Liver (tissue), 3 donors: ENCODE data around the gene RYR3.

Experiments
- EGR1 ChIP-seq, 2 donors: IDR thresholded peaks; 2 replicates each; pipeline ENCODE4 v1.6.1; 2016 to 2018; ENCODE audit warnings: antibody characterized with exemption in 2 of 2, low read depth in 2 of 2
- HNF4G ChIP-seq: IDR thresholded peaks from 2 replicates; pipeline ENCODE4 v1.6.1; 2016; ENCODE audit warnings: antibody characterized with exemption
- JUND ChIP-seq, 2 donors: IDR thresholded peaks; 2 replicates each; pipeline ENCODE4 v1.6.1; 2016; ENCODE audit warnings: antibody characterized with exemption in 2 of 2
- RAD21 ChIP-seq, 2 donors: IDR thresholded peaks; 2 replicates each; pipeline ENCODE4 v1.6.1; 2016; ENCODE audit warnings: antibody characterized with exemption in 2 of 2, mild to moderate bottlenecking in 2 of 2
- SP1 ChIP-seq: IDR thresholded peaks from 2 replicates; pipeline ENCODE4 v1.6.1; 2018; ENCODE audit warnings: antibody characterized with exemption, mild to moderate bottlenecking
- YY1 ChIP-seq: IDR thresholded peaks from 2 replicates; pipeline ENCODE4 v1.6.1; 2016; ENCODE audit warnings: antibody characterized with exemption, mild to moderate bottlenecking
- TF ChIP-seq, protein P1 (sequence below): IDR thresholded peaks from 2 replicates; pipeline ENCODE4 v1.6.1; 2016; ENCODE audit warnings: antibody characterized with exemption
- TF ChIP-seq, protein P2 (sequence below): fragments of 150-350 bp; IDR thresholded peaks from 2 replicates; pipeline ENCODE4 v1.5.1; 2017; ENCODE audit warnings: improper control_type of control experiment, low read depth, low read length; ENCODE audit not compliant: missing input control
- TF ChIP-seq, protein P3 (sequence below): IDR thresholded peaks from 2 replicates; pipeline ENCODE4 v1.6.1; 2016; ENCODE audit warnings: antibody characterized with exemption
- TF ChIP-seq, protein P4 (sequence below): IDR thresholded peaks from 2 replicates; pipeline ENCODE4 v1.6.1; 2016; ENCODE audit warnings: antibody characterized with exemption
- TF ChIP-seq, protein P5 (sequence below): IDR thresholded peaks from 2 replicates; pipeline ENCODE4 v1.6.1; 2016; ENCODE audit warnings: antibody characterized with exemption, mild to moderate bottlenecking
- donor health status: healthy.
- donor health status: healthy.

- TF ChIP-seq, protein P1, sequence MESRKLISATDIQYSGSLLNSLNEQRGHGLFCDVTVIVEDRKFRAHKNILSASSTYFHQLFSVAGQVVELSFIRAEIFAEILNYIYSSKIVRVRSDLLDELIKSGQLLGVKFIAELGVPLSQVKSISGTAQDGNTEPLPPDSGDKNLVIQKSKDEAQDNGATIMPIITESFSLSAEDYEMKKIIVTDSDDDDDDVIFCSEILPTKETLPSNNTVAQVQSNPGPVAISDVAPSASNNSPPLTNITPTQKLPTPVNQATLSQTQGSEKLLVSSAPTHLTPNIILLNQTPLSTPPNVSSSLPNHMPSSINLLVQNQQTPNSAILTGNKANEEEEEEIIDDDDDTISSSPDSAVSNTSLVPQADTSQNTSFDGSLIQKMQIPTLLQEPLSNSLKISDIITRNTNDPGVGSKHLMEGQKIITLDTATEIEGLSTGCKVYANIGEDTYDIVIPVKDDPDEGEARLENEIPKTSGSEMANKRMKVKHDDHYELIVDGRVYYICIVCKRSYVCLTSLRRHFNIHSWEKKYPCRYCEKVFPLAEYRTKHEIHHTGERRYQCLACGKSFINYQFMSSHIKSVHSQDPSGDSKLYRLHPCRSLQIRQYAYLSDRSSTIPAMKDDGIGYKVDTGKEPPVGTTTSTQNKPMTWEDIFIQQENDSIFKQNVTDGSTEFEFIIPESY = no peak
- TF ChIP-seq, protein P2, sequence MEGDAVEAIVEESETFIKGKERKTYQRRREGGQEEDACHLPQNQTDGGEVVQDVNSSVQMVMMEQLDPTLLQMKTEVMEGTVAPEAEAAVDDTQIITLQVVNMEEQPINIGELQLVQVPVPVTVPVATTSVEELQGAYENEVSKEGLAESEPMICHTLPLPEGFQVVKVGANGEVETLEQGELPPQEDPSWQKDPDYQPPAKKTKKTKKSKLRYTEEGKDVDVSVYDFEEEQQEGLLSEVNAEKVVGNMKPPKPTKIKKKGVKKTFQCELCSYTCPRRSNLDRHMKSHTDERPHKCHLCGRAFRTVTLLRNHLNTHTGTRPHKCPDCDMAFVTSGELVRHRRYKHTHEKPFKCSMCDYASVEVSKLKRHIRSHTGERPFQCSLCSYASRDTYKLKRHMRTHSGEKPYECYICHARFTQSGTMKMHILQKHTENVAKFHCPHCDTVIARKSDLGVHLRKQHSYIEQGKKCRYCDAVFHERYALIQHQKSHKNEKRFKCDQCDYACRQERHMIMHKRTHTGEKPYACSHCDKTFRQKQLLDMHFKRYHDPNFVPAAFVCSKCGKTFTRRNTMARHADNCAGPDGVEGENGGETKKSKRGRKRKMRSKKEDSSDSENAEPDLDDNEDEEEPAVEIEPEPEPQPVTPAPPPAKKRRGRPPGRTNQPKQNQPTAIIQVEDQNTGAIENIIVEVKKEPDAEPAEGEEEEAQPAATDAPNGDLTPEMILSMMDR = no peak
- TF ChIP-seq, protein P3, sequence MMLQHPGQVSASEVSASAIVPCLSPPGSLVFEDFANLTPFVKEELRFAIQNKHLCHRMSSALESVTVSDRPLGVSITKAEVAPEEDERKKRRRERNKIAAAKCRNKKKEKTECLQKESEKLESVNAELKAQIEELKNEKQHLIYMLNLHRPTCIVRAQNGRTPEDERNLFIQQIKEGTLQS = no peak
- TF ChIP-seq, protein P4, sequence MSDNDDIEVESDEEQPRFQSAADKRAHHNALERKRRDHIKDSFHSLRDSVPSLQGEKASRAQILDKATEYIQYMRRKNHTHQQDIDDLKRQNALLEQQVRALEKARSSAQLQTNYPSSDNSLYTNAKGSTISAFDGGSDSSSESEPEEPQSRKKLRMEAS = no peak
- TF ChIP-seq, protein P5, sequence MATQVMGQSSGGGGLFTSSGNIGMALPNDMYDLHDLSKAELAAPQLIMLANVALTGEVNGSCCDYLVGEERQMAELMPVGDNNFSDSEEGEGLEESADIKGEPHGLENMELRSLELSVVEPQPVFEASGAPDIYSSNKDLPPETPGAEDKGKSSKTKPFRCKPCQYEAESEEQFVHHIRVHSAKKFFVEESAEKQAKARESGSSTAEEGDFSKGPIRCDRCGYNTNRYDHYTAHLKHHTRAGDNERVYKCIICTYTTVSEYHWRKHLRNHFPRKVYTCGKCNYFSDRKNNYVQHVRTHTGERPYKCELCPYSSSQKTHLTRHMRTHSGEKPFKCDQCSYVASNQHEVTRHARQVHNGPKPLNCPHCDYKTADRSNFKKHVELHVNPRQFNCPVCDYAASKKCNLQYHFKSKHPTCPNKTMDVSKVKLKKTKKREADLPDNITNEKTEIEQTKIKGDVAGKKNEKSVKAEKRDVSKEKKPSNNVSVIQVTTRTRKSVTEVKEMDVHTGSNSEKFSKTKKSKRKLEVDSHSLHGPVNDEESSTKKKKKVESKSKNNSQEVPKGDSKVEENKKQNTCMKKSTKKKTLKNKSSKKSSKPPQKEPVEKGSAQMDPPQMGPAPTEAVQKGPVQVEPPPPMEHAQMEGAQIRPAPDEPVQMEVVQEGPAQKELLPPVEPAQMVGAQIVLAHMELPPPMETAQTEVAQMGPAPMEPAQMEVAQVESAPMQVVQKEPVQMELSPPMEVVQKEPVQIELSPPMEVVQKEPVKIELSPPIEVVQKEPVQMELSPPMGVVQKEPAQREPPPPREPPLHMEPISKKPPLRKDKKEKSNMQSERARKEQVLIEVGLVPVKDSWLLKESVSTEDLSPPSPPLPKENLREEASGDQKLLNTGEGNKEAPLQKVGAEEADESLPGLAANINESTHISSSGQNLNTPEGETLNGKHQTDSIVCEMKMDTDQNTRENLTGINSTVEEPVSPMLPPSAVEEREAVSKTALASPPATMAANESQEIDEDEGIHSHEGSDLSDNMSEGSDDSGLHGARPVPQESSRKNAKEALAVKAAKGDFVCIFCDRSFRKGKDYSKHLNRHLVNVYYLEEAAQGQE = no peak
- TF ChIP-seq YY1 = no peak
- no peak for TF ChIP-seq HNF4G
- no peak for TF ChIP-seq EGR1 (IDR thresholded peaks at IDR 0.05; ENCODE audit: low read depth in 2 of 2)
- no peak for TF ChIP-seq RAD21 (IDR thresholded peaks at IDR 0.05)
- no peak for TF ChIP-seq JUND (IDR thresholded peaks at IDR 0.05)
- no peak for TF ChIP-seq SP1
Measured at GRCh38 chr15:33515121-33515520, 204.4 kb downstream of the RYR3 start.
